Activated T-cell treated with anti-CD3 and anti-CD28 coated beads, Interleukin-2, amount 50 U/mL, for 72 hours (primary cell): ENCODE results near the gene CAMTA1. TPM values are rescaled to one million over a fixed set of nuclear protein-coding genes. Genes with fewer than 3 reads are reported as not detected.

Experiments
- ATAC-seq, 2 donors: fragments of 150-1000 bp; cut with Tn5 transposase; replicated peaks in 1 of 2; 2 replicates each; pipeline ENCODE4 v1.10.0; 2021; ENCODE audit warnings: moderate library complexity in 2 of 2, mild to moderate bottlenecking in 1 of 2
- DNase-seq, 2 donors: peaks; one replicate each; pipeline ENCODE4 v3.0.0; 2021 to 2022; ENCODE audit warnings: mixed read lengths in 1 of 2
- H3K27ac Mint-ChIP-seq: one replicate; pipeline ENCODE4 v1.8.0; 2022; ENCODE audit warnings: mild to moderate bottlenecking, moderate library complexity, mixed read lengths
- H3K27me3 Mint-ChIP-seq: one replicate; pipeline ENCODE4 v1.8.0; 2022; ENCODE audit warnings: low read depth, mixed read lengths
- H3K36me3 Mint-ChIP-seq, 2 donors: one replicate each; pipeline ENCODE4 v1.8.0; 2022; ENCODE audit warnings: mixed read lengths in 2 of 2, mild to moderate bottlenecking in 1 of 2; ENCODE audit not compliant: insufficient read depth in 2 of 2
- H3K4me1 Mint-ChIP-seq: one replicate; pipeline ENCODE4 v1.8.0; 2022; ENCODE audit warnings: low read depth, mixed read lengths
- H3K4me3 Mint-ChIP-seq, 2 donors: one replicate each; pipeline ENCODE4 v1.8.0; 2022; ENCODE audit warnings: mild to moderate bottlenecking in 2 of 2, mixed read lengths in 2 of 2, moderate library complexity in 2 of 2
- H3K9me3 Mint-ChIP-seq, 2 donors: one replicate each; pipeline ENCODE4 v1.8.0; 2022; ENCODE audit warnings: mixed read lengths in 2 of 2
- total RNA-seq, 2 donors: library from RNA; stranded (reverse); gene quantifications; one replicate each; pipeline ENCODE4 v1.2.3, GENCODE V29; 2022

The CAMTA1 gene
- total RNA-seq, 2 donors from 2014 or later: 47.8 to 63.3 TPM

DNA sequence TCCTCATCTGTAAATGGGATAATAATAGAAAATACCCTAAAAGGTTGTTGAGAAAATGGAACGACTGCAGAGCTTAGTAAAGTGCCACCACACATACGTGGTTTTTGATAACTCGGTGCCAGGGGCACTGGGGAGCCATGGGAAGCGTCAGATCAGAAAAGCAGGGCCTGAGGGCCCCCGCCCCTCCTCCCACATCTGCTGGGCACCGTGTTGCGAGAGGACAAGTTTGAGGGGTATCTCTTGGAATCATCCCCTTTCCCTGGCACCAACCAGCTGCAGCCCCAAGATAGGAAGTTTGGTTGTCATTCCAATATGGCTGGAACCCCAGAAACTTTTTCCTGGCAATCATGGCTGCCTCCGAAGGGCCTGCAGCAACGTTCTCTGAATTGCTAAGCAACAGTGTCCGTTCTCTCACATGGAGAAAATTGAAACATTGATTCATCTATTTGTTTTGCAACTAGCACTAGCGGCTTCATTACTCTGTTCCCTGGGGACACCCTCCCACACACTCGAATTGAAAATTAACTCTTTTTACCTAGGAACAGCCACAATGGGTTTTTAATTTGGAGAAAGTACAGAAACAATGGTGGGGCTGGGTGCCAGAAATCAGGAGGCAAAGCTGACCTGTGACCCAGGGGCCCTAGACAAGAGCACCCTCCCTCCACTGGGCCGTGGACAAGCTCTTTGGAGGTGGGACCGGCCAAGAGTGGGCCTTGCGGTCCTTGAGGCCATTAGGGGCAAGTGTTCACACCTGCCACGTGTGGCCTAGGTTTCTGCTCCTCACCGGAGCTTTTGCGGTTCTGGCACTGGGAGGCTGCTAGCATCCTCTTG lies 795.9 kb downstream of the CAMTA1 start:
- Mint-ChIP-seq H3K36me3 (no peaks in the 10 kb centered on the region), H3K4me3 (no peak overlapping the region), H3K27me3 (no peaks in the 10 kb centered on the region), H3K9me3 (no peaks in the 10 kb centered on the region), H3K4me1 (no peaks in the 10 kb centered on the region), H3K27ac (no peak overlapping the region)
- no peak for ATAC-seq
- DNase-seq: no peak

DNA sequence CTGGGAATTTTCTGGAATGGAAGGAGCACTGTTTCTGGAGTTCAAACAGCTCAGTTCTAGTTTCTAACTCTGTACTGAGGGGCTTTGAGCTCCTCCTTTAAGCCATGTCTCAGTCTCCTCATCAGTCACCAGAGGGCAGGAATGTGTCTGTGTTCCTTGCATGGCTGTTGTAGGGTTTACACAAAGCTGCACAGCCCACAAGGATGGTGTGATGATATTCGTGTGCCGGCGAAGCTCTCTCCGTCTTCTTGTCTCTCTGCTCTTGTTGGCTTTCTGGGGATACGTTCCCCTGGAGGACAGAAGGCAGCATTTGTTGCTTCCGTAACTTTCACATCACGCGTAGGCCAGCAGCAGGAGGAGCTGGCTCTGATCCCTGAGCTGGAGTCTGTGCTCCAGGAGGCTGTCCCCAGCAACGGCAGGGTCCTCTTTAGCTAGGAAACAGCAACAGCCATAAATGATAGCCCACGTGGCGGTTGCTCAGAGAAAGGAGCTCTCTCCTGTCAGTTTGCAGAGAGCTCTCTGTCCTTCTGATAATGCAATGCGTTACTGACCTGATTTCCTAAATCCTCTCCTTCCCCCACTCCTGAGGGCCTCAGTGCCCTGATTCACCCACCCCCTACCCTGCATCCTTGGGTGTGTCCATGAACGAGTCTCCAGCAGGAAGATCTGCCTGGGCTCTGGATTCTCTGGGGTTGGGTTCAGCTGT lies 796.7 kb downstream of the CAMTA1 start:
- ATAC-seq: no peak
- Mint-ChIP-seq H3K9me3 (no peaks in the 10 kb centered on the region), H3K27me3 (no peaks in the 10 kb centered on the region), H3K4me3 (no peak overlapping the region), H3K36me3 (no peaks in the 10 kb centered on the region), H3K4me1 (no peaks in the 10 kb centered on the region), H3K27ac (no peak overlapping the region)
- DNase-seq: no peak

DNA sequence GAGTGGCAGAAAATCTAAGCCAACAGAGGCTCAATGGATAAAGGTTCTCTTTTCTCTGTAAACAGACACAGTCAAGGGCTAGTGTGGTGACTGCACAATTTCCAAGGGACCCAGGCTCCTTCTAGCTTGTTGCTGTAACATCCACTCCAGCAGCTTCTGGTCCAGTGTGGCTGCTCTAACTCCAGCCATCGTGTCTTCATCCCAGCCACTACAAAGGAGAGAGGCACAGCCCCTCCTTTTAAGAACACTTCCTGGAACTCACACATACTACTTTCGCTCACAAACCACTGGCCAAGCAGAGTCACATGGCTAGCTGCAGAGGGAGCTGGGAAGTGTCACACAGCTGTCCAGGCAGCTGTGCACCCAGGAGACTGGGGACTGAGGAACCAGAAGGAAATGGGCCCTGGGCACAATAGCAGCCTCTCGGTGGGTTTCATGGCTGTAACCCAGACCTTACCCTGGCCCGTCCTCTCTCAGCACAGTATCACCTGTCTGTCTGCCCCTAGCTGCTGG lies 797.3 kb downstream of the CAMTA1 start:
- ATAC-seq (no peak), DNase-seq (no peak)
- Mint-ChIP-seq H3K9me3 (no peaks in the 10 kb centered on the region), H3K4me1 (no peaks in the 10 kb centered on the region), H3K4me3 (no peak overlapping the region), H3K27ac (no peak overlapping the region), H3K36me3 (no peaks in the 10 kb centered on the region), H3K27me3 (no peaks in the 10 kb centered on the region)

DNA sequence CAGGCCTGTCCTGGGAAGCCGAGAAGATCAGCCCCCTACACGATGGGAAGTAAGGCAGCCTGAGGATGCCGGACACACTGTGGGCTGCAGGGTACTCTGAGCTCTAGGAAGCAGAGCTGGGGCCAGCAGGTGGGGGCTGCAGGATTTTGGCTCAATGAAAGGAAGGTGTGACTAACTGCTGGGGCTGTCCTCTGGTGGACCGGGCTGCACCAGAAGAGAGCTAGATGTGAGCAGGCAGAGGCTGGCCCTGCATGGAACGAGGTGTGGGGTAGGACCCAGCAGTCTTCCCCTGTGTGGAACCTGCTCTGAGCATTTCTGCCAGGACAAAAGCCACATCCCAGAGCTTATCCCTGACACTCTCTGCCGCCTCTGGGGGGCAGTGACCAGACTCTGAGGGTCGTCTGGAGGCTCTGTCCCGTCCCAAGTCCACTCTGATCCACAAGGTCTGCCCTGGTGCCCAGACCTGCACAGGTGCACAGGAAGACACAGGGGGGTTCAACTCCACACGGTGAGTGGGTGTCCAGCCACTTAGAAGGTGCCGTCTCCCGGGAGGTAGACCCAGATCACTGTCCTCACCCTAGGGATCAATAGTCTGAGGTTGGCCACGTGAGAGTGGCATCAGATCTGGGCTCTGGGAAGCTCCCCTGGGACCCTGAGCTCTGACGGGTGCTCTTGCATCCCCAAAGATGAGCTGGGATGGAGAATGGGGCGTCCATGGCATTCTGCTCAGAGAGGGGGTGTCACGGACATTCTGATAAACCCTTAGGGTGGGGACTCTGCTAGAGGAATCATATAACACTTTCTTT lies 798.2 kb downstream of the CAMTA1 start:
- H3K9me3 Mint-ChIP-seq: no peaks in the 10 kb centered on the region
- H3K4me1 Mint-ChIP-seq: no peaks in the 10 kb centered on the region
- DNase-seq (no peak), ATAC-seq (no peak)
- no peak overlapping the region for H3K27ac Mint-ChIP-seq
- no peak overlapping the region for H3K4me3 Mint-ChIP-seq
- no peaks in the 10 kb centered on the region for H3K36me3 Mint-ChIP-seq
- no peaks in the 10 kb centered on the region for H3K27me3 Mint-ChIP-seq

DNA sequence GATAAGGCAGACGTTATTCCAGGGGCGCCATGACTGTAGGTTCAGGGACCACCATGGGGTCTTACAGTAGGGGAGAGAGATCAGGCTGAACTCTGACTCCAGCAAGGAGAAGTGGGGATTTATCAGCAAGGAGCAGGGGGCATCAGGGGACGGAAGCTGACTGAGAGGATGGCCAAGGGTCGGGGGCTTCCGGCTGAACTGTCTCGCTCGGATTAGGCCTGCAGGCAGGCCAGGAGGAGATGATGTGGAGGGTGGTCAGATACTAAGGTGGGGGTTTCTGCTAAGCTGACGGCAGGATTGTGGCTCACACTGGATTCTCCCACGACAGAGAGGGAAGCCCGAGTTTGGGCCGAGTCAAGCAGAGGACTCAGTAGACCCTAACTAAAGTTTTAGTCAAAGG lies 798.9 kb downstream of the CAMTA1 start:
- H3K27me3 Mint-ChIP-seq: no peaks in the 10 kb centered on the region
- no peaks in the 10 kb centered on the region for H3K9me3 Mint-ChIP-seq
- no peak for DNase-seq
- no peaks in the 10 kb centered on the region for H3K4me1 Mint-ChIP-seq
- ATAC-seq: no peak
- no peaks in the 10 kb centered on the region for H3K36me3 Mint-ChIP-seq
- H3K27ac Mint-ChIP-seq: no peak overlapping the region
- no peak overlapping the region for H3K4me3 Mint-ChIP-seq

DNA sequence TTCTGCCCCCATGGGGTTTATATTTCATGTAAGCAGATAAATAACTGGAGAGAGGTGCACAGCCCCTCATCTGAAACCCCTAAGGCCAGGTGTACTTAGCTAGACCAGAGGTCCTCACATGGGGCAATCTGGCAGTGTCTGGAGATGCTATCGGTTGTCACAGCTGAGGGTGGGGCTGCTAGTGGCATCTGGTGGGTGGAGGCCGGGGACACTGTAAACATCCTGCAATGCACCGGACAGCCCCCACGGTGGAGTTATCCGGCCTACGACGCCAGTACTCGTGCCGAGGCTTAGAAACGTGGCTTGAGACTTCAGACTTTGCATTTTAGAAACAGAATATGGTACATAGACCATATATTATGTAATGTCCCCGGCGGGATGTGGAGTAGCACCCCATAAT lies 799.4 kb downstream of the CAMTA1 start:
- Mint-ChIP-seq H3K36me3 (no peaks in the 10 kb centered on the region), H3K27me3 (no peaks in the 10 kb centered on the region), H3K4me1 (no peaks in the 10 kb centered on the region), H3K4me3 (no peak overlapping the region), H3K9me3 (no peaks in the 10 kb centered on the region), H3K27ac (no peak overlapping the region)
- ATAC-seq (no peak), DNase-seq (no peak)

DNA sequence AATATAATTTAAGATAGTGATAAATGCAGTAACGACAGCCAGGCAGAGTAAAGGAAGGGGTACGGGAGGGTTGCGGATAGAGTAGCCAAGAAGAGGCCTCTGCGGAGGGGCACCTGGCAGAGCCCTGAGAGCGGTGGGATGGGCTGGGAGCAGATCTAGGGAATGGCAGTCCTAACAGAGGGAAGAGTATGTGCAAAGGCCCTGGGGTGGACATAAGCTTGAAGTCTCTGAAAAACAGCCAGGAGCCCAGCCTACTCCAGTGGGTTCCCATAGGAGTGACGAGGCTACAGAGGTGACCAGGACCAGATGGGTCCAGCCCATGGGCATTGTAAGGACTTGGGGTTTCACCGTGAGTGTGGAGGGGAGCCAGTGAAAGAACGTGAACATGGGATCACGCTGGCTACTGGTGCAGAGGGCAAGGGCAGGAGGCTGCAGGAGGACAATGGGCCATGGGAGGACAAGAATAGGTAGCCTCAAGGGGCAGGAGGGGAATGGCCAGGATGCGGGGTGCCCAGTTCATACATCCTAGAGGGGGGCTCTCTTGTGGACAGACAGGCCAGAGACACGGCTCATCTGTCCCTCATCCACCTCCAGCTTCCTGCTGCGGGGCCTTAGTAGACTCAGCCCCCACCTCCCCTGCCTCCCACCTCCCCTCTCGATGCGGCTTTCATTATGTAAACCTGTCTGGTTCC lies 800.1 kb downstream of the CAMTA1 start:
- Mint-ChIP-seq H3K4me3 (no peak overlapping the region), H3K27me3 (no peaks in the 10 kb centered on the region), H3K27ac (no peak overlapping the region), H3K4me1 (no peaks in the 10 kb centered on the region), H3K36me3 (no peaks in the 10 kb centered on the region), H3K9me3 (no peaks in the 10 kb centered on the region)
- DNase-seq (no peak), ATAC-seq (no peak)

DNA sequence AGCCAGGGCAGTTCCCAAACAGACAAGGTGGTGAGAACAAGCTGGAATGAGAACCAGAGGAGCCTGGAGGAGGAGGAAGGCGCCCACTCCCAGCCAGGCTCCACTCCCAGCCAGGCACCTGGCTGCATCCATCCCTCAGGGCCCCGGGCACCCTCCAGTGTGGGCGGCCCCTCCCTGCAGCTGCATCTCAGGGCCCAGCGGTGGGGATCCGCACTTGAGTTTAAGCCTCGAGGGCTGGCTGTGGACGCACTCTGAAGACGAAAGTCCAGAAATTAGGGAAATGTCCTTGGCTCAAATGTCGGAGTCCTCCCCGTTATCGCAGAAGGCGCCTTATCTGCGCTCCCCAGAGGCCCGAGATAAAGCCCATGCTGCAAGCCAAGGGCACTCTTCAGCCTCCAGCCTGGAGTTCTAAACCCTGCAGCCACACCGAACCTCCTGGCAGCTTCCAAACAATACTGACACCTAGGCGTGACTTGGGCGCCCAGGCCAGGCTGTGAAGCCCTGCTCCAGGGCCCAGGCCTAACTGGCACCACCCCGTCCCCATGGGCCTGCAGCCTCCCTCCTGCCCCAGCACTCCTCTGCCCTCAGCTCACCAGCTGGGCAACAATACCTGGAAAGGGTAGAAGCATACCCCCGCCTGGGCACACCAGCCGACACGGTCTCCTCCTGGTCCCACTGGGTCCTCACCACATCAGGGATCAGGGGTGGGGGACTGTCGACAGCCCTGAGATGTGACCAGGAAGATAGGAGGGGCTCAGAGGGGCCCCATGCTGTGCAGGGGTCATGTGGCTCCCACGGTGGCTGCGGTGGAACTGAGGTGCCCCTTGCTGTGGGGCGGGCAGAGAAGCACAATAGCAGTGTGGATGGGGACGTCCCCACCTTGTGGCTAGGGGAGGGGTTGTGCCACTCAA lies 801.0 kb downstream of the CAMTA1 start:
- Mint-ChIP-seq H3K9me3 (no peaks in the 10 kb centered on the region), H3K27ac (no peak overlapping the region), H3K4me1 (no peaks in the 10 kb centered on the region), H3K27me3 (no peaks in the 10 kb centered on the region), H3K4me3 (no peak overlapping the region), H3K36me3 (no peaks in the 10 kb centered on the region)
- no peak for ATAC-seq
- no peak for DNase-seq

DNA sequence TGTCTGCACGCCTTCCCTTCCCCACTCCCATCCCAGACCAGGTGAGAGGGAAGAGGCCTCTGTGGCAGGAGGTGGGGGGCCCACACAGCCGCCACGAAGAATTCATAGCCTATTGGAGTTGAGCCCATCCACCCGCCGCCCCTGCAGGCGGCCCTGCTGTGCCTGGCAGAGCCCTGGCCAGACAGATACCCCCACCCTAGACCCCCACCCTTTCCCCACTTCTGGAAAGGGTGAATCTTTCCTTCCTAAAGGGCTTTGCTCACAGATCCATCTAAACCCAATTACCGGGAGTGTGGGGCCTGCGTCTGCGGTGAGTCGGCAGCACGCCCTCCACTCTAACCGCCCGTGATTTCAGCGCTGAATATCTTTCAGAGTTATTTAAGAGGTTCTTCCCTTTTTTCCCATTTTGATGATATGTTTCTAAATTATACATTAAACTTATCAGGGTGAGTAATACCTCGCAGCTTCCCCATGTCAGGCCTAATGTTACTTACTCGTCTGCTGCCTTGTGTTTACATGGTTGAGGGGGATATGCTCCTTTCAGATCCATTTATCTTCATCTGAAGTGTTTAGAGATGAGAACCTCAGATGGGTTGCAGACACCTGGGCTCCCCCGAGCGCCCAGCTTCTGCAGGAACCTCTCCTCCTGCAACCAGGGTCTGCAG lies 802.0 kb downstream of the CAMTA1 start:
- H3K9me3 Mint-ChIP-seq: no peaks in the 10 kb centered on the region
- no peaks in the 10 kb centered on the region for H3K36me3 Mint-ChIP-seq
- no peak for DNase-seq
- no peaks in the 10 kb centered on the region for H3K4me1 Mint-ChIP-seq
- no peak overlapping the region for H3K27ac Mint-ChIP-seq
- H3K27me3 Mint-ChIP-seq: no peaks in the 10 kb centered on the region
- no peak overlapping the region for H3K4me3 Mint-ChIP-seq
- no peak for ATAC-seq

DNA sequence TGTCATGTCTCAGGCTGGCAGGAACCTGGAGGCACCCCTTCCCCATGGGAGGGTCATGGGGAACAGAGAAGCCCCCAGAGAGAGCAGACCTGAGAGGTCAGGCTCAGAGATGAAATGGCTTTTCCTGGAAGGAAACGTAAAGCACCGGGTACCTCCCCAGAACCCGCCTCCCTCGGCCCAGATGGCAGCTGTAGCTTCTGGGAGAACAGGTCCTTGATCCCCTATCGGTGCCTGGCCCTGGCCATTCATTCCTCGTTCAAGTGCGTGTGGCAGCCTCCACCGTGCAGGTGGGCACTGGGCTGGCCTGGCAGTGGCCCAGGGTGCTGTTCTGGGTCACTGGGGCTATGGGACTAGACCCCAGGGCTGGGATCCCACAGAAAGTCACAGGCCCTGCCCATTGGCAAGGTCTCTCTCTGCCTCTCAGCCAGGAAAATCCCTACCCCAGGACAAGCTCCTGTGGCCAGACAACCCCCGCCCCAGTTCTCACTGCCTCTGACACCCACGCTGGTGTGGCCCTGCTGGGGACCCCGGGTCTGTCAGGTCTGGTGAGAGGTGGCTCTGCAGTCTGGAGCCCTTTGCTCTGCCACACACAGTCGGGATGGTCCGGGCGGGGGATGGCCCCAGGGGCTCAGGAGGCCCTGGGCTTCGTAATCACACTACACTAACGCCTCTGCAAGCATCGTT lies 802.7 kb downstream of the CAMTA1 start:
- no peaks in the 10 kb centered on the region for H3K27me3 Mint-ChIP-seq
- no peaks in the 10 kb centered on the region for H3K4me1 Mint-ChIP-seq
- no peaks in the 10 kb centered on the region for H3K9me3 Mint-ChIP-seq
- no peaks in the 10 kb centered on the region for H3K36me3 Mint-ChIP-seq
- H3K27ac Mint-ChIP-seq: no peak overlapping the region
- ATAC-seq: no peak
- DNase-seq: no peak
- no peak overlapping the region for H3K4me3 Mint-ChIP-seq

DNA sequence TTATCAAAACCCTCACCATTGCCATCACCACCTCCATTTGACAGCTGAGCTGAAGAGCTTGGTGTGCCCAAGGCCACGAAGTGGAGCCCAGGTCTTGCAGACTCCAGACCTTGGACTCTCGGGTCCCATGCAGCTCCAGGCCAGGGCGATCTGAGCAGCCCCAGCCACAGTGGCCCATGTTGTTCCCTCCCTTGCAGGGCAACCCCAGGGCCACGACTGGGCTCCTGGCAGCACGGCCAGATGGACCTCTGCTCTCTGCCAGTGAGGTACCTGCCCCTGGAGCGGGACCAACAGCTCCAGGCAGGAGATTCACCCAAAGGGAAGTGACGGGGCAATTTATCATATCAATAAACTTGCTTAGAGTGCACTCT lies 803.2 kb downstream of the CAMTA1 start:
- H3K36me3 Mint-ChIP-seq: no peaks in the 10 kb centered on the region
- no peaks in the 10 kb centered on the region for H3K9me3 Mint-ChIP-seq
- ATAC-seq (no peak), DNase-seq (no peak)
- no peak overlapping the region for H3K27ac Mint-ChIP-seq
- H3K27me3 Mint-ChIP-seq: no peaks in the 10 kb centered on the region
- H3K4me3 Mint-ChIP-seq: no peak overlapping the region
- no peaks in the 10 kb centered on the region for H3K4me1 Mint-ChIP-seq
